ENCODE results near the gene AHDC1. TPM values are rescaled to one million over a fixed set of nuclear protein-coding genes. Genes with fewer than 3 reads are reported as not detected.

Gene AHDC1
- total and polyA plus RNA-seq, 9 of the 15 experiments (the other 6 are each of a cell fraction or from before 2014, with no cell fraction given): 0.21 to 36.4 (median 4.7) TPM

DNA sequence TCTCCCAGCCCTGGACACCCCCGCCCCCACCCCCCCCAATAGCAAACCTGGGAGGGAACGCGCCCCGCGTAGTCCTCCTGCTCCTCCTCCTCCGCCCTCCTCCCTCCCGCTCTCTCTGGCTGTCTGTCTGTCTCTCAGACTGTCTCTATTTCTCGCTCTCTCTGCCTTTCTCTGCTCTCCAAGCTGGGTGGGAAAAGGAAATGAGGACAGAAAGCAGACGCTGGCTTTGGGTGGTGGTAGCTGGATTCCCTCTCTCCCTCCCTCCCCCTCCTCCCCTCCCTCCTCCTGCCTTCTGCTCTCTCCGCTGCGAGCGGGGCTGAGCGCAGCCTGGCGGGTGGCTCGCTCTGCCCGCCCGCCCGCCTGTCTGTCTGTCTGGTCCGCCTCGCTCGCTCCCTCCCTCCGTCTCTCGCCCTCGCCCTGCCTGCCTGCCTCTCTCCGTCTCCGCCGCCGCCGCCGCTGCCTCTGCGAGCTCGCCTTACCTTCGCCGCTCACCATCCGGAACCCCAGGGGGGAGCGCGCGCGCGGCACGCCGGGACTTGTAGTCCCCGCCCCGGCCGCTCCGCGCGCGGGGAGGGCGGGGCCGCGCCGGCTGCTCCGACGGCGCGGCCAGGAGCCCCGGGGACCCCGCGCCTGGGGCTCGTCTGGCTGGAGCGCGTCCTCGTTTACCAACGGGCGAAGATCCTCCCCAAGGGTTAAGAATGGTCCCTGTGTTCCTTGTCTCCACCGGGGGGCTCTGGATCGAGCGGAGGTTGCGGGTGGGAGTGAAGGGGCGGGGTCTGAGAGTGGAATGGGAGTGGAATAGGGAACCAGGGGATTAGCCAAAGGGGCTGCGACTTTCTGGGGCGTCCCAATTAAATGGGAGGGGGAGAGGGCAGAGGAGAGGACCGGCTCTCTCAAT, at the start of gene AHDC1 (continued):
- TF ChIP-seq, protein P1, sequence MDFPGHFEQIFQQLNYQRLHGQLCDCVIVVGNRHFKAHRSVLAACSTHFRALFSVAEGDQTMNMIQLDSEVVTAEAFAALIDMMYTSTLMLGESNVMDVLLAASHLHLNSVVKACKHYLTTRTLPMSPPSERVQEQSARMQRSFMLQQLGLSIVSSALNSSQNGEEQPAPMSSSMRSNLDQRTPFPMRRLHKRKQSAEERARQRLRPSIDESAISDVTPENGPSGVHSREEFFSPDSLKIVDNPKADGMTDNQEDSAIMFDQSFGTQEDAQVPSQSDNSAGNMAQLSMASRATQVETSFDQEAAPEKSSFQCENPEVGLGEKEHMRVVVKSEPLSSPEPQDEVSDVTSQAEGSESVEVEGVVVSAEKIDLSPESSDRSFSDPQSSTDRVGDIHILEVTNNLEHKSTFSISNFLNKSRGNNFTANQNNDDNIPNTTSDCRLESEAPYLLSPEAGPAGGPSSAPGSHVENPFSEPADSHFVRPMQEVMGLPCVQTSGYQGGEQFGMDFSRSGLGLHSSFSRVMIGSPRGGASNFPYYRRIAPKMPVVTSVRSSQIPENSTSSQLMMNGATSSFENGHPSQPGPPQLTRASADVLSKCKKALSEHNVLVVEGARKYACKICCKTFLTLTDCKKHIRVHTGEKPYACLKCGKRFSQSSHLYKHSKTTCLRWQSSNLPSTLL (IDR thresholded peaks at IDR 0.05): no peak
- no peak for TF ChIP-seq HNRNPK (IDR thresholded peaks at IDR 0.05; ENCODE audit: low read depth, low read length, poor library complexity, severe bottlenecking)
- TF ChIP-seq, protein P2, sequence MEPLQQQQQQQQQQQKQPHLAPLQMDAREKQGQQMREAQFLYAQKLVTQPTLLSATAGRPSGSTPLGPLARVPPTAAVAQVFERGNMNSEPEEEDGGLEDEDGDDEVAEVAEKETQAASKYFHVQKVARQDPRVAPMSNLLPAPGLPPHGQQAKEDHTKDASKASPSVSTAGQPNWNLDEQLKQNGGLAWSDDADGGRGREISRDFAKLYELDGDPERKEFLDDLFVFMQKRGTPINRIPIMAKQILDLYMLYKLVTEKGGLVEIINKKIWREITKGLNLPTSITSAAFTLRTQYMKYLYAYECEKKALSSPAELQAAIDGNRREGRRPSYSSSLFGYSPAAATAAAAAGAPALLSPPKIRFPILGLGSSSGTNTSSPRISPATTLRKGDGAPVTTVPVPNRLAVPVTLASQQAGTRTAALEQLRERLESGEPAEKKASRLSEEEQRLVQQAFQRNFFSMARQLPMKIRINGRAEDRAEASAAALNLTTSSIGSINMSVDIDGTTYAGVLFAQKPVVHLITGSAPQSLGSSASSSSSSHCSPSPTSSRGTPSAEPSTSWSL (CRISPR knock-in tag; IDR thresholded peaks at IDR 0.05; ENCODE audit: borderline replicate concordance): no peak
- TF ChIP-seq ZNF584 (CRISPR knock-in tag; IDR thresholded peaks at IDR 0.05; ENCODE audit: low read depth): no peak
- TF ChIP-seq, protein P3, sequence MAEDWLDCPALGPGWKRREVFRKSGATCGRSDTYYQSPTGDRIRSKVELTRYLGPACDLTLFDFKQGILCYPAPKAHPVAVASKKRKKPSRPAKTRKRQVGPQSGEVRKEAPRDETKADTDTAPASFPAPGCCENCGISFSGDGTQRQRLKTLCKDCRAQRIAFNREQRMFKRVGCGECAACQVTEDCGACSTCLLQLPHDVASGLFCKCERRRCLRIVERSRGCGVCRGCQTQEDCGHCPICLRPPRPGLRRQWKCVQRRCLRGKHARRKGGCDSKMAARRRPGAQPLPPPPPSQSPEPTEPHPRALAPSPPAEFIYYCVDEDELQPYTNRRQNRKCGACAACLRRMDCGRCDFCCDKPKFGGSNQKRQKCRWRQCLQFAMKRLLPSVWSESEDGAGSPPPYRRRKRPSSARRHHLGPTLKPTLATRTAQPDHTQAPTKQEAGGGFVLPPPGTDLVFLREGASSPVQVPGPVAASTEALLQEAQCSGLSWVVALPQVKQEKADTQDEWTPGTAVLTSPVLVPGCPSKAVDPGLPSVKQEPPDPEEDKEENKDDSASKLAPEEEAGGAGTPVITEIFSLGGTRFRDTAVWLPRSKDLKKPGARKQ (CRISPR knock-in tag; IDR thresholded peaks at IDR 0.05): no peak
- TF ChIP-seq, protein P4, sequence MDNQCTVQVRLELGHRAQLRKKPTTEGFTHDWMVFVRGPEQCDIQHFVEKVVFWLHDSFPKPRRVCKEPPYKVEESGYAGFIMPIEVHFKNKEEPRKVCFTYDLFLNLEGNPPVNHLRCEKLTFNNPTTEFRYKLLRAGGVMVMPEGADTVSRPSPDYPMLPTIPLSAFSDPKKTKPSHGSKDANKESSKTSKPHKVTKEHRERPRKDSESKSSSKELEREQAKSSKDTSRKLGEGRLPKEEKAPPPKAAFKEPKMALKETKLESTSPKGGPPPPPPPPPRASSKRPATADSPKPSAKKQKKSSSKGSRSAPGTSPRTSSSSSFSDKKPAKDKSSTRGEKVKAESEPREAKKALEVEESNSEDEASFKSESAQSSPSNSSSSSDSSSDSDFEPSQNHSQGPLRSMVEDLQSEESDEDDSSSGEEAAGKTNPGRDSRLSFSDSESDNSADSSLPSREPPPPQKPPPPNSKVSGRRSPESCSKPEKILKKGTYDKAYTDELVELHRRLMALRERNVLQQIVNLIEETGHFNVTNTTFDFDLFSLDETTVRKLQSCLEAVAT (IDR thresholded peaks at IDR 0.05): peak; percentile 28 to 79; a peak in 1 of 4 replicates
- 0 out of 2 replicates have a peak, but pooled peaks have one; percentile 26 for TF ChIP-seq FOSL1 (tag; conservative IDR thresholded peaks at IDR 0.05)
- no peak for TF ChIP-seq MIER1 (IDR thresholded peaks at IDR 0.05; ENCODE audit: low read depth)
- TF ChIP-seq ZNF174 (CRISPR knock-in tag; IDR thresholded peaks at IDR 0.05): no peak
- TF ChIP-seq ILF3 (IDR thresholded peaks at IDR 0.05; ENCODE audit: borderline replicate concordance): no peak
- no peak for TF ChIP-seq PURB (CRISPR knock-in tag; IDR thresholded peaks at IDR 0.05; ENCODE audit: low read depth)
- TF ChIP-seq FOXK2 (conservative IDR thresholded peaks at IDR 0.05 in 1 of 2, IDR thresholded peaks at IDR 0.05 in 1 of 2; ENCODE audit: low read depth in 2 of 2): no peak
- no peak for TF ChIP-seq CC2D1A (IDR thresholded peaks at IDR 0.05)
- TF ChIP-seq, protein P5, sequence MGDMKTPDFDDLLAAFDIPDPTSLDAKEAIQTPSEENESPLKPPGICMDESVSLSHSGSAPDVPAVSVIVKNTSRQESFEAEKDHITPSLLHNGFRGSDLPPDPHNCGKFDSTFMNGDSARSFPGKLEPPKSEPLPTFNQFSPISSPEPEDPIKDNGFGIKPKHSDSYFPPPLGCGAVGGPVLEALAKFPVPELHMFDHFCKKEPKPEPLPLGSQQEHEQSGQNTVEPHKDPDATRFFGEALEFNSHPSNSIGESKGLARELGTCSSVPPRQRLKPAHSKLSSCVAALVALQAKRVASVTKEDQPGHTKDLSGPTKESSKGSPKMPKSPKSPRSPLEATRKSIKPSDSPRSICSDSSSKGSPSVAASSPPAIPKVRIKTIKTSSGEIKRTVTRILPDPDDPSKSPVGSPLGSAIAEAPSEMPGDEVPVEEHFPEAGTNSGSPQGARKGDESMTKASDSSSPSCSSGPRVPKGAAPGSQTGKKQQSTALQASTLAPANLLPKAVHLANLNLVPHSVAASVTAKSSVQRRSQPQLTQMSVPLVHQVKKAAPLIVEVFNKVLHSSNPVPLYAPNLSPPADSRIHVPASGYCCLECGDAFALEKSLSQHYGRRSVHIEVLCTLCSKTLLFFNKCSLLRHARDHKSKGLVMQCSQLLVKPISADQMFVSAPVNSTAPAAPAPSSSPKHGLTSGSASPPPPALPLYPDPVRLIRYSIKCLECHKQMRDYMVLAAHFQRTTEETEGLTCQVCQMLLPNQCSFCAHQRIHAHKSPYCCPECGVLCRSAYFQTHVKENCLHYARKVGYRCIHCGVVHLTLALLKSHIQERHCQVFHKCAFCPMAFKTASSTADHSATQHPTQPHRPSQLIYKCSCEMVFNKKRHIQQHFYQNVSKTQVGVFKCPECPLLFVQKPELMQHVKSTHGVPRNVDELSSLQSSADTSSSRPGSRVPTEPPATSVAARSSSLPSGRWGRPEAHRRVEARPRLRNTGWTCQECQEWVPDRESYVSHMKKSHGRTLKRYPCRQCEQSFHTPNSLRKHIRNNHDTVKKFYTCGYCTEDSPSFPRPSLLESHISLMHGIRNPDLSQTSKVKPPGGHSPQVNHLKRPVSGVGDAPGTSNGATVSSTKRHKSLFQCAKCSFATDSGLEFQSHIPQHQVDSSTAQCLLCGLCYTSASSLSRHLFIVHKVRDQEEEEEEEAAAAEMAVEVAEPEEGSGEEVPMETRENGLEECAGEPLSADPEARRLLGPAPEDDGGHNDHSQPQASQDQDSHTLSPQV (IDR thresholded peaks at IDR 0.05): no peak; the same call in 1 of the 2 replicates
- TF ChIP-seq SOX6 (IDR thresholded peaks at IDR 0.05): no peak

Data from K562 (cell line).